ENCODE measurements around the gene GALNT2.

Gene GALNT2

GRCh38 chr1:230286890-230287269, 219.8 kb downstream of the GALNT2 start:
- DNase-seq: no peak

GRCh38 chr1:230287674-230288315, 220.8 kb downstream of the GALNT2 start:
- DNase-seq: no peak

- no peak for DNase-seq
Observed at GRCh38 chr1:230288641-230289349, 221.8 kb downstream of the GALNT2 start.

GRCh38 chr1:230289350-230289644, 222.3 kb downstream of the GALNT2 start:
- DNase-seq: no peak

GRCh38 chr1:230291731-230292620, 224.9 kb downstream of the GALNT2 start:
- no peak for DNase-seq

- peak; percentile 25 to 40 for DNase-seq
Observed at GRCh38 chr1:230292689-230293389, 225.8 kb downstream of the GALNT2 start.

- no peak for DNase-seq
Observed at GRCh38 chr1:230293390-230293700, 226.3 kb downstream of the GALNT2 start.

- DNase-seq: no peak
Observed at GRCh38 chr1:230295367-230295766, 228.3 kb downstream of the GALNT2 start.

GRCh38 chr1:230299191-230300006, 232.4 kb downstream of the GALNT2 start:
- DNase-seq: no peak

- no peak for DNase-seq
Observed at GRCh38 chr1:230300322-230301301, 233.6 kb downstream of the GALNT2 start.

- DNase-seq: no peak
Observed at GRCh38 chr1:230301322-230301721, 234.3 kb downstream of the GALNT2 start.

- no peak for DNase-seq
Observed at GRCh38 chr1:230301822-230302221, 234.8 kb downstream of the GALNT2 start.

- no peak for DNase-seq
Observed at GRCh38 chr1:230303069-230303468, 236.0 kb downstream of the GALNT2 start.

- DNase-seq: no peak
Observed at GRCh38 chr1:230303822-230304221, 236.8 kb downstream of the GALNT2 start.

GRCh38 chr1:230306169-230306568, 239.1 kb downstream of the GALNT2 start:
- no peak for DNase-seq

GRCh38 chr1:230307213-230307612, 240.2 kb downstream of the GALNT2 start:
- DNase-seq: no peak

GRCh38 chr1:230308039-230308438, 241.0 kb downstream of the GALNT2 start:
- no peak for DNase-seq

- no peak for DNase-seq
Observed at GRCh38 chr1:230308821-230309220, 241.8 kb downstream of the GALNT2 start.

- DNase-seq: no peak
Observed at GRCh38 chr1:230309646-230310177, 242.7 kb downstream of the GALNT2 start.

- peak in 1 of 2 experiments; percentile 61 for DNase-seq
Observed at GRCh38 chr1:230310381-230311163, 243.5 kb downstream of the GALNT2 start.

All from NCI-H526 (cell line).